SH-SY5Y (cell line): ENCODE data around the gene SPTBN5.

Source experiments
- GATA2 ChIP-seq: IDR thresholded peaks from 2 replicates; pipeline ENCODE4 v1.6.1; 2011; ENCODE audit warnings: mild to moderate bottlenecking, low read depth, low read length
- GATA3 ChIP-seq: IDR thresholded peaks from 2 replicates; pipeline ENCODE4 v1.6.1; 2011; ENCODE audit warnings: low read depth, mild to moderate bottlenecking, low read length, moderate library complexity

DNA sequence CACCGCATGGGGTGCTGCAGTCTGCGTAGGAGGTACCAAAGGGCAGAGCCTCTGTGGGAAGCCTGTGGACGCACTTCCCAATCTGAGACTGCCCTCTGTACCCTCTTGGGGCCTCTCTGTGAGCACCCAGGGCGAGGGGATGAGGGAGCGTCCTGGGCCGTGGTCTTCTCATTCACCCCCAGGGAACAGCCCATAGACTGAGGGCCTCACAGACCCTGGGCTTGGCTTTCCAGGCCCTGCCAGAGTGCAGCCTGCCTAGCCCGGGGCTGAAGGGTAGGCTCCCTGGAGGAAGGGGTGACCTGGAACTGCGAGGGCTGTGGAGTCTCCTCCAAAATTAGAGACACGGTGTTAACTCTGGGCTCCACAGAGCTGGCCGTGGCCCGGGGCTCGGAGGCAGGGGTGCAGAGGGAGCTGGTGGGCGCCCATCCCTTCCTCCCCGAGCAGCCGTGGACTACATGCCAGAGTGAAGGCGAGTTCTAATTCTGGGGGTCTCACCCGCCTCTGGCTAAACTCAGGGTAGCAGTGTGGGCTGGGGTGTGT, 468 bp upstream of the SPTBN5 start:
- TF ChIP-seq GATA2, result no peak
- TF ChIP-seq GATA3, result no peak
